ENCODE measurements around the gene RPN2. TPM values are rescaled to one million over a fixed set of nuclear protein-coding genes. Genes with fewer than 3 reads are reported as not detected.

The RPN2 gene
- total and polyA plus RNA-seq, 10 of the 15 experiments (the other 5 are each of a cell fraction or from before 2014, with no cell fraction given): 148 to 365 (median 228) TPM

GRCh38 chr20:37260923-37261322 is 81.8 kb downstream of the RPN2 start (continued):
- TF ChIP-seq CUX1 (IDR thresholded peaks at IDR 0.05; ENCODE audit: insufficient replicate concordance, low read depth, low read length) (no peak), MYB (IDR thresholded peaks at IDR 0.05; ENCODE audit: borderline replicate concordance, low read depth, low read length) (no peak), REST (IDR thresholded peaks at IDR 0.05; ENCODE audit: low read depth, low read length) (no peak), SPI1 (IDR thresholded peaks at IDR 0.05; ENCODE audit: borderline replicate concordance, insufficient read depth, low read depth, low read length) (no peak)
